H9 (cell line): ENCODE data around the gene CXorf65. TPM values are rescaled to one million over a fixed set of nuclear protein-coding genes. Genes with fewer than 3 reads are reported as not detected.

Experiments
- DNase-seq: peaks from one replicate; pipeline ENCODE4 v3.0.0-alpha.2; 2017
- H2AFZ ChIP-seq: one replicate; pipeline ENCODE4 v1.6.1; 2013; ENCODE audit warnings: mild to moderate bottlenecking, low read length, control low read depth, moderate library complexity
- H2AK5ac ChIP-seq: 2 replicates; pipeline ENCODE4 v1.6.1; 2013; ENCODE audit warnings: low read length, control low read depth, mixed read lengths; ENCODE audit not compliant: insufficient read length
- H2BK120ac ChIP-seq: one replicate; pipeline ENCODE4 v1.6.1; 2013; ENCODE audit warnings: low read depth, mild to moderate bottlenecking, low read length, control low read depth, inconsistent platforms; ENCODE audit not compliant: poor library complexity, severe bottlenecking
- H2BK12ac ChIP-seq: 2 replicates; pipeline ENCODE4 v1.6.1; 2013; ENCODE audit warnings: low read length, control low read depth, mixed read lengths, low read depth; ENCODE audit not compliant: insufficient read length
- H2BK15ac ChIP-seq: 2 replicates; pipeline ENCODE4 v1.6.1; 2013; ENCODE audit warnings: low read depth, low read length, control low read depth
- H2BK20ac ChIP-seq: one replicate; pipeline ENCODE4 v1.6.1; 2013; ENCODE audit warnings: low read depth, mild to moderate bottlenecking, low read length, control low read depth, inconsistent platforms; ENCODE audit not compliant: poor library complexity, severe bottlenecking
- H2BK5ac ChIP-seq: 2 replicates; pipeline ENCODE4 v1.6.1; 2013; ENCODE audit warnings: low read length, control low read depth, mixed read lengths; ENCODE audit not compliant: insufficient read length
- H3K14ac ChIP-seq: 2 replicates; pipeline ENCODE4 v1.6.1; 2013; ENCODE audit warnings: low read length, control low read depth; ENCODE audit not compliant: insufficient read depth
- H3K18ac ChIP-seq: 2 replicates; pipeline ENCODE4 v1.6.1; 2013; ENCODE audit warnings: low read depth, mild to moderate bottlenecking, mixed read lengths, low read length, control low read depth; ENCODE audit not compliant: insufficient read length
- H3K23ac ChIP-seq: 2 replicates; pipeline ENCODE4 v1.6.1; 2013; ENCODE audit warnings: low read length, control low read depth, mixed read lengths, low read depth; ENCODE audit not compliant: insufficient read length
- H3K23me2 ChIP-seq: 2 replicates; pipeline ENCODE4 v1.6.1; 2013; ENCODE audit warnings: low read depth, mild to moderate bottlenecking, mixed read lengths, low read length, control low read depth; ENCODE audit not compliant: insufficient read length, poor library complexity, severe bottlenecking
- H3K27ac ChIP-seq: 2 replicates; pipeline ENCODE4 v1.5.1; 2013; ENCODE audit warnings: low read length, control low read depth, mixed read lengths, low read depth; ENCODE audit not compliant: insufficient read length
- H3K27me3 ChIP-seq: 2 replicates; pipeline ENCODE4 v1.6.1; 2013; ENCODE audit warnings: low read length, control low read depth, inconsistent platforms; ENCODE audit not compliant: insufficient read depth
- H3K4ac ChIP-seq: 2 replicates; pipeline ENCODE4 v1.6.1; 2013; ENCODE audit warnings: low read depth, mild to moderate bottlenecking, control low read depth, inconsistent platforms, low read length, moderate library complexity
- H3K4me1 ChIP-seq: 2 replicates; pipeline ENCODE4 v1.6.1; 2013; ENCODE audit warnings: low read length, control low read depth, inconsistent platforms; ENCODE audit not compliant: insufficient read depth
- H3K4me2 ChIP-seq: 2 replicates; pipeline ENCODE4 v1.6.1; 2013; ENCODE audit warnings: low read length, control low read depth, mixed read lengths; ENCODE audit not compliant: insufficient read length, insufficient read depth
- H3K56ac ChIP-seq: 2 replicates; pipeline ENCODE4 v1.6.1; 2013; ENCODE audit warnings: low read depth, mild to moderate bottlenecking, mixed read lengths, low read length, control low read depth; ENCODE audit not compliant: insufficient read length
- H3K79me1 ChIP-seq: 2 replicates; pipeline ENCODE4 v1.6.1; 2013; ENCODE audit warnings: low read depth, mild to moderate bottlenecking, moderate library complexity, low read length, control low read depth, inconsistent platforms; ENCODE audit not compliant: insufficient read depth, poor library complexity, severe bottlenecking
- H3K79me2 ChIP-seq: 2 replicates; pipeline ENCODE4 v1.6.1; 2013; ENCODE audit warnings: low read length, control low read depth, inconsistent platforms; ENCODE audit not compliant: insufficient read depth
- H3K9ac ChIP-seq: 2 replicates; pipeline ENCODE4 v1.6.1; 2013; ENCODE audit warnings: low read length, control low read depth, mixed read lengths; ENCODE audit not compliant: insufficient read length; ENCODE audit errors: extremely low read depth
- H3K9me3 ChIP-seq: one replicate; pipeline ENCODE4 v1.6.1; 2013; ENCODE audit warnings: low read depth, low read length, inconsistent platforms; ENCODE audit not compliant: control insufficient read depth
- H3T11ph ChIP-seq: one replicate; pipeline ENCODE4 v1.6.1; 2013; ENCODE audit warnings: mild to moderate bottlenecking, low read length, control low read depth, inconsistent platforms
- H4K20me1 ChIP-seq: one replicate; pipeline ENCODE4 v1.6.1; 2013; ENCODE audit not compliant: control insufficient read depth, insufficient read length, insufficient read depth
- H4K5ac ChIP-seq: 2 replicates; pipeline ENCODE4 v1.6.1; 2013; ENCODE audit warnings: low read depth, mild to moderate bottlenecking, mixed read lengths, low read length, control low read depth; ENCODE audit not compliant: insufficient read length
- H4K8ac ChIP-seq: replicated peaks from 2 replicates; pipeline ENCODE4 v1.6.1; 2013; ENCODE audit warnings: low read length, control low read depth, mixed read lengths, low read depth; ENCODE audit not compliant: insufficient read length
- H4K91ac ChIP-seq: 2 replicates; pipeline ENCODE4 v1.6.1; 2013; ENCODE audit warnings: low read depth, mild to moderate bottlenecking, moderate library complexity, mixed read lengths, low read length, control low read depth; ENCODE audit not compliant: insufficient read length
- H3K27ac Mint-ChIP-seq, 3 experiments: 2 replicates in 2 of 3; 3 replicates in 1 of 3; pipeline ENCODE4 v1.8.0; 2020 to 2021; ENCODE audit warnings: mixed read lengths in 3 of 3, mild to moderate bottlenecking in 1 of 3, moderate library complexity in 1 of 3
- H3K27me3 Mint-ChIP-seq: 2 replicates; pipeline ENCODE4 v1.8.0; 2021; ENCODE audit warnings: low read depth, mild to moderate bottlenecking, moderate library complexity, mixed read lengths
- H3K36me3 Mint-ChIP-seq, 3 experiments: 2 replicates in 2 of 3; 3 replicates in 1 of 3; pipeline ENCODE4 v1.8.0; 2020 to 2021; ENCODE audit warnings: low read depth in 3 of 3, mixed read lengths in 3 of 3; ENCODE audit not compliant: insufficient read depth in 1 of 3
- H3K4me1 Mint-ChIP-seq, 2 experiments: 2 replicates each; pipeline ENCODE4 v1.8.0; 2020; ENCODE audit warnings: mixed read lengths in 2 of 2
- H3K4me3 Mint-ChIP-seq, 2 experiments: 2 replicates in 1 of 2; 3 replicates in 1 of 2; pipeline ENCODE4 v1.8.0; 2020 to 2021; ENCODE audit warnings: mild to moderate bottlenecking in 2 of 2, mixed read lengths in 2 of 2, moderate library complexity in 1 of 2
- H3K9me3 Mint-ChIP-seq, 2 experiments: 2 replicates in 1 of 2; 3 replicates in 1 of 2; pipeline ENCODE4 v1.8.0; 2020; ENCODE audit warnings: mild to moderate bottlenecking in 2 of 2, mixed read lengths in 2 of 2, moderate library complexity in 1 of 2
- WGBS: extraction: QIAGEN DNeasy Blood & Tissue Kit; methylation state at CpG from one replicate; pipeline ENCODE4 v1.1.7; 2013; ENCODE audit warnings: missing lambda C conversion rate, low lambda C conversion rate, mixed read lengths; ENCODE audit not compliant: insufficient read length; ENCODE audit errors: extremely low coverage; 5-methylcytosine and 5-hydroxymethylcytosine counted together
- total RNA-seq: library from RNA; stranded (reverse); gene quantifications from 2 replicates; pipeline ENCODE4 v1.2.1, GENCODE V29; 2021
- TF ChIP-seq, protein P1 (sequence below): fragments of 200-600 bp; sonication (generic); conservative IDR thresholded peaks from 3 replicates; pipeline ENCODE4 v1.8.0; 2021; ENCODE audit warnings: antibody characterized with exemption, mild to moderate bottlenecking

Gene CXorf65
- total RNA-seq, 1 experiment from 2014 or later = not detected

DNA sequence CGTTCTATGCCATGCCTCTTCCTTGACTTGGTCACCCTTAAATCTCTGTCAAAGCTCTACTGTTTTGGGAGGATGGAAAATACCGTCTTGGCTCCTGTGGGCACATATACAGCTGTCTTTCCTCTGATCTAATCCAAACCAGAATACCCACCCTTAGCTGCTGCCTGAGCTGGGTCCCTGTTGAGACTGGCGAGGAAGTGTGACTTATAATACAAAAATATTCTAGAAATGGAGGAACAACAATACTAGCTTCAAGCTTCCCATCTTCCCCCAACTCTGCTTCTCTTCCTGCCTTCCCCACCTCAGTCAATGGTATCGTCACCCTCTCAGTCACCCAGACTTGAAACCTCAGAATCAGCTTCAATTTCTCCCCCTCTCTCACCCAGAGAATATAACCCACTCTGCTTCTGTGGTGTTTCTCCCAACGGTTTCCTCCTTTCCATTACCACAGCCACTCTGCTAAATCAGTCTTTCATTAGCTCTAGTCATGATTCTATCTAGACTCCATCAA, 5.4 kb upstream of the CXorf65 start:
- no peaks in the 10 kb centered on the region for H3K23me2 ChIP-seq
- no peak overlapping the region for H3K4me2 ChIP-seq
- H3K27ac Mint-ChIP-seq = no peak overlapping the region
- H4K20me1 ChIP-seq = no peaks in the 10 kb centered on the region
- H4K8ac ChIP-seq = no peak overlapping the region
- H3K9me3 Mint-ChIP-seq = peaks cover 63 to 67% of the 10 kb centered on the region in 2 experiments
- H2AK5ac ChIP-seq = no peak overlapping the region
- H3K27me3 Mint-ChIP-seq = peaks cover 81% of the 10 kb centered on the region
- no peak overlapping the region for H4K5ac ChIP-seq
- H3K56ac ChIP-seq = no peak overlapping the region
- DNase-seq = no peak
- no peak overlapping the region for H2BK20ac ChIP-seq
- H3K79me2 ChIP-seq = no peaks in the 10 kb centered on the region
- H2BK12ac ChIP-seq = no peak overlapping the region
- no peak overlapping the region for H2BK15ac ChIP-seq
- no peak overlapping the region for H2BK120ac ChIP-seq
- no peak overlapping the region for H2AFZ ChIP-seq
- no CpG with 5 or more reads among the region's 5 CpGs for WGBS
- no peaks in the 10 kb centered on the region; a peak in 1 of 7 replicates for H3K36me3 Mint-ChIP-seq
- no peak overlapping the region for H3T11ph ChIP-seq
- H3K23ac ChIP-seq = no peak overlapping the region
- no peak overlapping the region for H3K14ac ChIP-seq
- no peak overlapping the region for H3K4ac ChIP-seq
- no peak overlapping the region for H3K18ac ChIP-seq
- no peak overlapping the region for H3K27ac ChIP-seq
- no peak overlapping the region; a peak in 1 of 5 replicates for H3K4me3 Mint-ChIP-seq
- H3K4me1 ChIP-seq = no peaks in the 10 kb centered on the region
- peaks cover 0 to 13% of the 10 kb centered on the region in 2 experiments; a peak in 3 of 4 replicates for H3K4me1 Mint-ChIP-seq
- no peaks in the 10 kb centered on the region for H3K79me1 ChIP-seq
- no peak overlapping the region for H3K9ac ChIP-seq
- no peak overlapping the region for H2BK5ac ChIP-seq
- H4K91ac ChIP-seq = no peak overlapping the region
- TF ChIP-seq, protein P1, sequence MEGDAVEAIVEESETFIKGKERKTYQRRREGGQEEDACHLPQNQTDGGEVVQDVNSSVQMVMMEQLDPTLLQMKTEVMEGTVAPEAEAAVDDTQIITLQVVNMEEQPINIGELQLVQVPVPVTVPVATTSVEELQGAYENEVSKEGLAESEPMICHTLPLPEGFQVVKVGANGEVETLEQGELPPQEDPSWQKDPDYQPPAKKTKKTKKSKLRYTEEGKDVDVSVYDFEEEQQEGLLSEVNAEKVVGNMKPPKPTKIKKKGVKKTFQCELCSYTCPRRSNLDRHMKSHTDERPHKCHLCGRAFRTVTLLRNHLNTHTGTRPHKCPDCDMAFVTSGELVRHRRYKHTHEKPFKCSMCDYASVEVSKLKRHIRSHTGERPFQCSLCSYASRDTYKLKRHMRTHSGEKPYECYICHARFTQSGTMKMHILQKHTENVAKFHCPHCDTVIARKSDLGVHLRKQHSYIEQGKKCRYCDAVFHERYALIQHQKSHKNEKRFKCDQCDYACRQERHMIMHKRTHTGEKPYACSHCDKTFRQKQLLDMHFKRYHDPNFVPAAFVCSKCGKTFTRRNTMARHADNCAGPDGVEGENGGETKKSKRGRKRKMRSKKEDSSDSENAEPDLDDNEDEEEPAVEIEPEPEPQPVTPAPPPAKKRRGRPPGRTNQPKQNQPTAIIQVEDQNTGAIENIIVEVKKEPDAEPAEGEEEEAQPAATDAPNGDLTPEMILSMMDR = no peak
- H3K9me3 ChIP-seq = peaks cover 22% of the 10 kb centered on the region
- no peaks in the 10 kb centered on the region for H3K27me3 ChIP-seq
